HEK293T (cell line): ENCODE data around the gene CAMSAP3.

ENCODE experiments used
- ARNT ChIP-seq: fragments of 450-650 bp; IDR thresholded peaks from 2 replicates; pipeline ENCODE4 v1.6.1; 2017; ENCODE audit warnings: mild to moderate bottlenecking
- BHLHE40 ChIP-seq: fragments of 450-650 bp; IDR thresholded peaks from 2 replicates; pipeline ENCODE4 v1.6.1; 2016; ENCODE audit warnings: mild to moderate bottlenecking, moderate library complexity, borderline replicate concordance
- FOXA1 ChIP-seq: fragments of 450-650 bp; IDR thresholded peaks from 2 replicates; pipeline ENCODE4 v1.6.1; 2016; ENCODE audit warnings: mild to moderate bottlenecking
- HDGF ChIP-seq: fragments of 450-650 bp; IDR thresholded peaks from 2 replicates; pipeline ENCODE4 v1.6.1; 2017; ENCODE audit warnings: antibody characterized with exemption, borderline replicate concordance
- SP1 ChIP-seq: fragments of 450-650 bp; IDR thresholded peaks from 2 replicates; pipeline ENCODE4 v1.6.1; 2017
- SUZ12 ChIP-seq: fragments of 450-650 bp; IDR thresholded peaks from 2 replicates; pipeline ENCODE4 v1.6.1; 2016; ENCODE audit warnings: mild to moderate bottlenecking

- no peak for TF ChIP-seq SUZ12
- no peak for TF ChIP-seq BHLHE40
- TF ChIP-seq HDGF, result no peak
- TF ChIP-seq SP1, result no peak
- no peak for TF ChIP-seq FOXA1
- no peak for TF ChIP-seq ARNT
These were observed 40.4 kb upstream of the CAMSAP3 start for GRCh38 chr19:7554990-7555864.
